ENCODE measurements around the gene BET1L.
"Not testable (repeated sequence)": the region's sequence is repeated elsewhere in the genome, so short reads cannot be mapped to it uniquely, and the experiment has no call there.

BET1L gene

DNA sequence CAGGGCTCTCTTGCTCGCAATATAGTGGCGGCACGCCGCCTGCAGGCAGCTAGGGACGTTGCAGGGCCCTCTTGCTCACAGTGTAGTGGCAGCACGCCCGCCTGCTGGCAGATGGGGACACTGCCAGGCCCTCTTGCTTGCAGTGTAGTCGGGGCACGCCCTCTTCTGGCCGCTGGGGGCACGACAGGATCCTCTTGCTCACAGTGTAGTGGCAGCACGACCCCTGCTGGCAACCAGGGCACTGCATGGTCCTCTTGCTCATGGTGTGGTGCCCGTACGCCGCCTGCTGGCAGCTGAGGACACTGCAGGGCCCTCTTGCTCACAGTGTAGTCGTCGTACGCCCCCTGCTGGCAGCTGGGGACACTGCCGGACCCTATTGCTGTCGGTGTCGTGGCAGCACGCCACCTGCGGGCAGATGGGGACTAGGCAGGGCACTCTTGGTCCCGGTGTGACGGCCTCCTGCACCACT, 17.3 kb downstream of the BET1L start:
- not testable (repeated sequence) for DNase-seq (ENCODE audit: low spot score)

DNA sequence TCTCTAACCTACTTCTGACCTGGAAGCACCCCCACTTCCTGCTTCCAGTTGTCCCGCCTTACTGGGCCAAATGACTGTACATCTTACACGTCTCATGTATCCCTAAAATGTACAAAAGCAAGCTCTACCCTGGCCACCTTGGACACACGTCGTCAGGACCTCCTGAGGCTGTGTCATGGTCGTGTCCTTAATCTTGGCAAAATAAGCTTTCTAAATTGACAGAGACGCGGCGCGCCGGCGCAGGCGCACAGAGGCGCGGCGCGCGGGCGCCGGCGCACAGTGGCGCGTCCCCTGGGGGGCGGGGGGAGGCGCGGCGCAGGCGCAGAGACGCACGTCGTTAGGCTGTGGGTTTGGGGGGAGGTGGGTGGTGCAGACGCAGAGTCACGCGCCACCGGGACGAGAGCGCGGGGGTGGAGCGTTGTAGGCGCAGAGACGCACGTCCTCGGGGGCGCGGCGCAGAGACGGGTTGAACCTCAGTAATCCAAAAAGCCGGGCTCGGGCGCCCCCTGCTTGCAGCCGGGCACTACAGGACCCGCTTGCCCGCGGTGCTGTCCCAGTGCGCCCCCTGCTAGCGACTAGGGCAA, 17.9 kb downstream of the BET1L start:
- DNase-seq (ENCODE audit: low spot score): not testable (repeated sequence)

DNA sequence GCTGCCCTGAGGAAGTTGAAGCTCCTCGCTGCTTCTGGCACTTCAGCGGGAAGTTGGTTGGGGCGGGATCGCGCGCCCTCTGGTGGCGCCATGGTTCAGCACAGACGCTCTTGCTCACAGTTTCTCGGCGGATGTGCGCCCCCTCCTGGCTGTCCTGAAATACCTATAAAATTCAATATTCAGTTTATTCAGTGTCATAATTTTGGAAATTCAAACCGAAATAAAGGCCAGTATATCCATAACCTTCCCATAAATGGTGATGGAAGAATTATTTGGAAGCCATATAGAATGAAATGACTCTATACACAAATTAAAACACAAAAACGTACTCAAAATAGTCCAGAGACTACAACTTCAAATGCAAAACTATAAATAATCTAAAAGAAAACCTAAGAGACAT, 27.0 kb downstream of the BET1L start:
- DNase-seq (ENCODE audit: low spot score): not testable (repeated sequence)
